Measurements from ENCODE around the gene ESRRG.

The ESRRG gene

DNA sequence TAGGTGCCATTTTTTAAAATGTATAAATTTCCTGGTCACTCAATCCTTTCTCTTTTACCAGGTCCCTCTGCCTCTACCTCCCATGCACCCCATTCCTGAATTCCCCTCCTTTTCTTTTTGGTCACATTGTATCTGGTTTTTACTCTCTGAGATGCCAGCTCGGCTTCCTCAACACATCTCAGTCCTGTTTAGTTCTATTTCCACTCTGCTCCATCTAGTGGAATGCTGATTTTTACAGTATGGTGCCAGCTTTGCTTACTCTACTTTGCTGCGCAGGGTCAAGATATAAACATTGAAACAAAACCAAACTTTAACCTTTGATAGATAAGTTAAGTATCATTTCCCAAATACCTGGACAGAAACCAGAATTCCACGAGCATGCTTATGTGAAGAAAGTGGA lies 96.0 kb downstream of the ESRRG start:
- DNase-seq (ENCODE audit: low read depth, low spot score) = no peak

DNA sequence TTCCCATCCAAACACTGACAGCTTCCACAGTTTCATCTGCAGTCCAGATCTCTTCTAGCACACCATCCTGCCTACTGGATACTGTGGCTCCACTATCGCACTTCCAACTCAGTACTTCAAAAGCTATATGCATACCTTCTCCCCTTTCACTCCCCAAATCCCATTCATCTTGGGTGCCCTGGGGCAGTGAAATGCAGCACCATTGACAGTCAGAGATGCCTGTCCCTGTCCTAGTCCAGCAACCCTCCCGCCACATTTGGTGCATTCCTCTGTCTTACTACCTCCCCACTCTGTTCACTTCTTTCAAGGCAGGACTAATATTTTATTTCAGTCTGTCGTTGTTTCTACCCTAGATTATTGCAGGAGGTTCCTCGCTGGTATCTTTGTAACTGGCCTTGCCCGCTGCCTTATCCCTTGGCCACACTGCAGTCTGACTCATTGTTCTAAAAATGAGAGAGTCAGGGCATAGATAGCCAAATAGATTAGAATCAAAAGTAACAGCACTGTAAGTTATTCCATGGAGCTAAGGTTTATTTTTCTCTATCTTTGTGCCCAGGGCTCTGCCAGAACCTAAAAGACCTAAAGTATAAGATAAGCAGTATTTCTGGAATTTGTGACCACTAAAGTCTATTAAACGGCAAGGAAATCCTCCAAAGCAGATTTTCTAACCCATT lies 96.7 kb downstream of the ESRRG start:
- DNase-seq (ENCODE audit: low read depth, low spot score) = no peak

DNA sequence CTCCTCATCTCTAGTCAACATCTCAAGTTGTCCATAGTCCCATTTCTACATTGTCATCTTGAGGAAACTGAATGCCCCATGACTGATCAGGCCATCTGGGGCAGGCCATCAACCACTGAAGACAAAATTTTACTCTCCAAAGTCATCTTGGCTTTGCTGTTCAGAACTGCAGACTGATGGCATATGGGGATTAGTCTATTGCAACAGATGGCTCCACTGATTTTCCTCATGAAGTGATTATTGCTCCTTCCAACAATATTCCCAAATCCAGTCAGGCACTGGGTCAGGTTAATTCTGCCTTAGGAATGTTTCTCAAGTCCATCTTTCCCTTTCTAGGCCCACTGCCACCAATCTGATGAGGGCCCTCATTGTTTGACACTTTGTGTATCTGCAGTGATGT lies 101.7 kb downstream of the ESRRG start:
- no peak for DNase-seq (ENCODE audit: low read depth, low spot score)

- DNase-seq (ENCODE audit: low read depth, low spot score) = no peak
These were observed 106.0 kb downstream of the ESRRG start for GRCh38 chr1:216617081-216617875.

- DNase-seq (ENCODE audit: low read depth, low spot score) = no peak
These were observed 106.8 kb downstream of the ESRRG start for GRCh38 chr1:216616425-216616824.

GRCh38 chr1:216614011-216614934 lies 109.0 kb downstream of the ESRRG start:
- no peak for DNase-seq (ENCODE audit: low read depth, low spot score)

GRCh38 chr1:216612291-216612690 lies 110.9 kb downstream of the ESRRG start:
- no peak for DNase-seq (ENCODE audit: low read depth, low spot score)

GRCh38 chr1:216607067-216607697 lies 116.0 kb downstream of the ESRRG start:
- DNase-seq (ENCODE audit: low read depth, low spot score) = no peak

DNA sequence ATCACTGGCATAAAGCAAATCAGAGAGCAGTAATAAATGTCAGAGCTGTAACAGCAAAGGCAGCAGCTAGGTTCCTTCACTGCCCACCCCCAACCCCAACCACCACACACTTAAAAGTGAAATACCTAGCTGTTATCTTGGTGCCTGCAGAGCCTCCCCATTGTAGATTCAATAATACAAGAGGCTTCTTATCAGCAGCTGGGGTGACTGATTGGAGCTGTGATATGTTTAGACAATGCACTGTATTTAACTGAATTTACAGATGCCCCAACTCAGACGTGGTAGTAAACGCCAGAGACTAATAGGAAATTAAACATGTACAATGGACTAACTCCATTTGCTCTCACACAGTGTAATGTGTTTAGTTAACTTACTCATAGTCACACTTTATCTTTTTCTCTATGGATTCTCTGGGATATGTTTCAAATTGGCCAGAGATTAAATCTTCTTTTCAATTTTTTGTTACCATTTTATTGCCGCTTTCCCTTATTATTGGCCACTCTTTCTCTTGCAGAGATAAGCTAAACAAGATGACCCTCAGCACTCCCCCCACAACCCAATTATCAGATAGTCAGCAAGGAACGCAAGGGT lies 117.1 kb downstream of the ESRRG start:
- no peak for DNase-seq (ENCODE audit: low read depth, low spot score)

DNA sequence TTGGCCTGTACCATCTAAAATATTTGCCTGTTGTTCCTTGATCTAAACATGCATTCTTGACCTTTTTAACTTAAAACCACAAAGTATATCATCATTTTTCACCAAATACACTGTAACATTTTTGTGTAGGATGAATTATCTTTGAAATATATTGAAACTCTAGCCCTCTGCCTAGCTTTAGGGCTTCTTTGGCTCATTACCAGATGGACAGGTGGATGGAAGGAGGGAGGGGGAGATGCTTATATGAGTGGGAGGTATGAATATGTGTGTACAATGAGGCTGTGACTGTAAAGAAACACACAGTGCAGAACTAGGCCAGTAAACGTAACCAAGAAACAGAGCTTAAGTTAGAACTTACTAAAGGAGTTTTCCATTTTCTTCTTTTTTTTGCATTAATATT lies 118.5 kb downstream of the ESRRG start:
- no peak for DNase-seq (ENCODE audit: low read depth, low spot score)

DNA sequence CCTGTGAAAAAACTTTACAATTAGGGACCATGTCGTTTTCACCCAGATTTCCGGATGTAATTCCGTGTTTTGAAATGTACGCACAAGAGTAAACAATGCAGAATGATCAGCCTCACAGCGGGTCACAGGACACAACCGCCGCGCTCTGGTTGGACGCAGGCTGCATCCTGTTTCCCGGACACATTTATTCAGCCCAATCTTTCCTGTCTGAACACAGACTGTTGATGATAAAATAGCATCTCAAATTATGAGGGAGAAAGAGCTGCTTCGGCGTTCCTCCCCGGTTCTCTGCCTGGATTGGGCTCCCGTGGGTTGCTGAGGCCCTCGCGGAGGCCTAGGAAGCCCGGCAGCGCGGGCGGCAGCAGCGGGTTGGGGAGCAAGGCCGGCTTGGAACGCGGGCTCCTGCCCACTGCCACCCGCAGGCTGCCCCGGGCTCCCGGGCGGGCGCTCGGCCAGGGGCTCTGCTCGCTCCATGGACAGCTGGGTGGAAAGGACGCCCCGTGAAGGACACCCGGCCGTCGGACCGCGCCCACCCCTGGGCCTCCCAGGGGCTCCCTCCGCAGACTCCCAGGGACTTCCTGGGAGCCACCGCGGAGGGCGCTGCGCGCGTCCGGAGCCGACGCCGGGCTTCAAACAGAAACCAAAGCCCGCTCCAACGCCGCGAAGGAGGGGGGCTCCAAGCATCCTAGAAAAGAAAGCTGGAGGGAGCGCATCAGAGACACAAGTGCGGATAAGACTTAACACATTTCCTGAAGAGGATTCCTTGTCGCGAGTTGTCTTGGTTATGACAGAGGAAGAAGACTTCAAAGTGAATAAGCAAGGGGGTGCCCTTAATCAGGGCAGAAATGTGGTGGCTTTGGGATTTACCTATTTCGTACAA lies 122.3 kb downstream of the ESRRG start:
- DNase-seq (ENCODE audit: low read depth, low spot score) = peak; percentile 12

DNA sequence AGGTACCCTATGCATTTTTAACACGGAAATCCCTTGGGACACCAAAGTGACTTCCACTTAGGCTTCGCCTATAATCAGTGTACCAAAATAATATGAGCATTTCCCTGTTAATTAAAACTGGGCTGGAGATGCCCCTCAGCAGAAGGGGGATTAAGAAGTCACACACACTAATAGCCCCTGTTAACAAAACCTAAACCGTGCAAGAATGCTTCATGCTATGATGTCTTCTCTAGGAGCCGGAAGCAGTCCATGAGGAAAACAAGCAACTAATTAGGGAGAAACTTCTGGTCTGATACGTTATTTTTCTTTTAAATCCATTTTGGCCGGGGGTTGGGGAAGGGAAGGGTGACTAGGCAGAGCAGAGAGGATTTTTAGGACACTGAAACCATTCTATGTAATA lies 123.4 kb downstream of the ESRRG start:
- DNase-seq (ENCODE audit: low read depth, low spot score) = no peak

GRCh38 chr1:216598448-216598847 lies 124.8 kb downstream of the ESRRG start:
- DNase-seq (ENCODE audit: low read depth, low spot score) = peak; percentile 15

DNA sequence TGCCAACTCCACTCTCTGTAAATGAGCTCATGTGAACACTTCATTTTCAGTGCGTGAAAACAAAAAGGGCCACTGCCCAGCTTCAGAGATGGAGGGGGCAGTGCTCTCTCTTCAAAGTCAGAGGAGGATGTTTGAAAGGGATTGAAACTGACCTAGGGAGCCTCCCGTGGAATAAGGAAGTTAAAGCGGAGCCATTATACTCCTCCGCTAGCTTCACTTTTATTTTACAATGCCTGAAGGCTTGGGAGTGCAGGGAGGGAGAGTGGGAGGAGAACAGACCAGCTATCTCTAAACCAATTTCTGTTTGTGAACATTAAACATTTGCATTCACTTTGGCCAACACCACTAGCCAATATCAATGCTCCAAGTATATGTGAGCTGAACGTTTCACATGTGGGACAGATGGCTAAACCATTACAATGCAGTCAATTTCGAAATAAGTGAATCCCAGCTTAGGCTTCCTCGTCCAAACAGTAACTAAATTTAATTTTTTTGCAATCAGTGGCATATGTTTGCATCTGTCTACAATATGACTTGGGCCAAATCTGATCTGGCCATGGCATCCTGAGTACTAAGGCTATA lies 126.9 kb downstream of the ESRRG start:
- DNase-seq (ENCODE audit: low read depth, low spot score) = no peak

DNA sequence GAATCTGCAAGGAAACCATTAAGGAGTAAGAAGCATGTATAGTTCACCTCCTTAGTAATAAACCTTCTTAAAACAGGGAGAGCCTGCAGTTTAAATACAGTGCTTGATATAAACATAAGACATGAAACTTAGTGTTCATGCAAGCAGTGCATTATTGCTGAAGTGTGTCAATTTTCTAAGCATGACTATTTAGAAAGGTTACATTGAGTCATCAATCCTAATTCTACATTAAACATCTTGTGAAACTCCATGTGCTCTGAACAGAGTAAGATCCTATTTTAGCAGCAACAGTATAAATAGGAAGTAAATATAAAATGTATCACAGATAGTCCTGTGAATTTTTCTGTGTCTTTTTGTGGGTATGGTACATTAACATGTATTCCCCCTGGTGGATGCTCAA lies 135.5 kb downstream of the ESRRG start:
- no peak for DNase-seq (ENCODE audit: low read depth, low spot score)

DNA sequence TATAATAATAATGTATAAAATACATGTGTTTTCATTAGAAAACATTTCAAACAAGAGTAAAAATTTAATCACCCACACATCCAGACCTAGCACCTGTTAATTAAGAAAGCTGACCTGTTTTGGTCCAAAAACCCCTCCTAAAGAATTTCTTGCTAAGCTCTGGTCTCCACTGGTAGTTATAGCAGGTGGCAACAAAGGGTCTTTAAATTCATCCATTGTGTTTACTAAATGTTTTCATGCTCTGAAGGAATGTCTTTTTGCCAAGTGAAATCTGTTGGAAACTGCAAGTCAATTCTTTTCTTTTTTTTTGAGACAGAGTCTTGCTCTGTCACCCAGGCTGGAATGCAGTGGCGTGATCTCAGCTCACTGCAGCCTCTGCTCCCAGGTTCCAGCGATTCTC lies 141.1 kb downstream of the ESRRG start:
- no peak for DNase-seq (ENCODE audit: low read depth, low spot score)

GRCh38 chr1:216580538-216581057 lies 142.6 kb downstream of the ESRRG start:
- no peak for DNase-seq (ENCODE audit: low read depth, low spot score)

GRCh38 chr1:216576234-216576937 lies 146.8 kb downstream of the ESRRG start:
- DNase-seq (ENCODE audit: low read depth, low spot score) = no peak

DNA sequence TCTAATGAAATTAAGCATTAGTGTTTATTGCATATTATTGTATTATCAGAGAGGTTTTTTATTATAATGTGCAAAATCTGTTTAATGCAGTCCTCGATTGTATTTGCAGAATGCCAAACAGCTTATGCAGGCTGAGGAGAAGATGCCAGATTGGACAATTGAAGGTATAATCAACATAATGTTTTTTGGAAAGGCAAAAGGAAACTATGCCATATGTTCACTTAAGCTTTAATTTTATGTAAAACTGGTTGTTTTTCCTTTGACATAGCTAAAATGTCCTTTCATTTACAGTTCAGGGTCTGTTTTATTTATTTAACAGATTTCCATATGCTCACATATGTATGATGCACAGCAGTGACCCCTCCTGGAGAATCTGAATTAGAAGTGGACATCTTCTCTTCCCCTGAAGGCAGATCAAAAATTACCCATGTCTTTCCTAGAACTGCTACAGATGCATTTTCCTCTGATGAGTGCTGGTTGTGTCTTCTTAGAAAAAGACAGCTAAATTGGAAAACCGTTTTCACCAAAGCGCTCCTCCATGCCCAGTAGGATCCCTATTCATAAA lies 156.5 kb downstream of the ESRRG start:
- no peak for DNase-seq (ENCODE audit: low read depth, low spot score)

Measured in iPS DF 19.7 (cell line).